Subcutaneous abdominal adipose tissue (tissue), 5 donors: Measurements from ENCODE around the gene E2F1.
A peak's percentile ranks its signal among the peaks of the same experiment; 100 is the strongest.

ENCODE experiments used
- H3K27ac ChIP-seq: one replicate; pipeline ENCODE4 v1.7.0; 2013; ENCODE audit warnings: low read depth, mild to moderate bottlenecking, inconsistent platforms, low read length, moderate library complexity
- H3K27me3 ChIP-seq, 5 donors: one replicate each; pipeline ENCODE4 v1.7.0; 2013; ENCODE audit warnings: low read length in 5 of 5, inconsistent platforms in 1 of 5; ENCODE audit not compliant: control insufficient read depth in 5 of 5, insufficient read depth in 4 of 5
- H3K36me3 ChIP-seq, 5 donors: one replicate each; pipeline ENCODE4 v1.7.0; 2013; ENCODE audit warnings: low read length in 5 of 5; ENCODE audit not compliant: control insufficient read depth in 5 of 5, insufficient read depth in 5 of 5
- H3K4me1 ChIP-seq, 5 donors: one replicate each; pipeline ENCODE4 v1.7.0; 2013; ENCODE audit warnings: low read length in 5 of 5, mild to moderate bottlenecking in 3 of 5, moderate library complexity in 1 of 5; ENCODE audit not compliant: control insufficient read depth in 5 of 5, insufficient read depth in 5 of 5
- H3K4me3 ChIP-seq, 5 donors: one replicate each; pipeline ENCODE4 v1.7.0; 2013; ENCODE audit warnings: low read length in 5 of 5, low read depth in 1 of 5
- H3K9ac ChIP-seq, 5 donors: one replicate each; pipeline ENCODE4 v1.7.0; 2013; ENCODE audit warnings: low read length in 5 of 5, mild to moderate bottlenecking in 4 of 5, moderate library complexity in 3 of 5
- H3K9me3 ChIP-seq, 5 donors: one replicate each; pipeline ENCODE4 v1.7.0; 2013; ENCODE audit warnings: low read length in 5 of 5; ENCODE audit not compliant: control insufficient read depth in 5 of 5
- donor health status: healthy.
- donor health status: healthy.
- donor health status: healthy.
- donor health status: healthy.
- donor health status: healthy.

Gene E2F1

GRCh38 chr20:33727115-33727479, 40.9 kb upstream of the E2F1 start:
- Histone ChIP-seq H3K4me1 (peaks cover 0 to 7% (median 5%) of the 10 kb centered on the region in 5 donors), H3K36me3 (no peaks in the 10 kb centered on the region), H3K9me3 (no peaks in the 10 kb centered on the region), H3K9ac (no peak overlapping the region), H3K27ac (no peak overlapping the region), H3K27me3 (no peaks in the 10 kb centered on the region), H3K4me3 (no peak overlapping the region)

GRCh38 chr20:33725607-33726264, 39.6 kb upstream of the E2F1 start:
- Histone ChIP-seq H3K9me3 (no peaks in the 10 kb centered on the region), H3K9ac (no peak overlapping the region), H3K27ac (no peak overlapping the region), H3K4me1 (peaks cover 0 to under 1% (median 0%) of the 10 kb centered on the region in 5 donors), H3K4me3 (no peak overlapping the region), H3K27me3 (no peaks in the 10 kb centered on the region), H3K36me3 (no peaks in the 10 kb centered on the region)

- no peak overlapping the region for H3K27ac ChIP-seq
- no peak overlapping the region for H3K9ac ChIP-seq
Observed at GRCh38 chr20:33724439-33725094, 38.4 kb upstream of the E2F1 start.

GRCh38 chr20:33721391-33722140, 35.4 kb upstream of the E2F1 start:
- peaks cover 6 to 17% (median 13%) of the 10 kb centered on the region in 5 donors for H3K4me1 ChIP-seq
- no peak overlapping the region for H3K9ac ChIP-seq
- H3K4me3 ChIP-seq = no peak overlapping the region
- no peaks in the 10 kb centered on the region for H3K9me3 ChIP-seq
- no peaks in the 10 kb centered on the region for H3K36me3 ChIP-seq
- H3K27me3 ChIP-seq = no peaks in the 10 kb centered on the region
- no peak overlapping the region for H3K27ac ChIP-seq

More at GRCh38 chr20:33724439-33725094, 38.4 kb upstream of the E2F1 start:
- H3K9me3 ChIP-seq = no peaks in the 10 kb centered on the region
- H3K27me3 ChIP-seq = no peaks in the 10 kb centered on the region
- no peak overlapping the region for H3K4me3 ChIP-seq
- H3K36me3 ChIP-seq = no peaks in the 10 kb centered on the region
- peaks cover 2 to 9% (median 7%) of the 10 kb centered on the region in 5 donors for H3K4me1 ChIP-seq

- peak within 1 kb of the TSS; percentile 54 for H3K27ac ChIP-seq
- H3K27me3 ChIP-seq = no peaks in the 10 kb centered on the region
- H3K9ac ChIP-seq = peak within 1 kb of the TSS; percentile 35 to 89 (median 64)
- peaks cover 6 to 17% (median 13%) of the 10 kb centered on the region in 5 donors for H3K4me1 ChIP-seq
- peak within 1 kb of the TSS; percentile 87 to 94 (median 90) for H3K4me3 ChIP-seq
- H3K9me3 ChIP-seq = no peaks in the 10 kb centered on the region
- H3K36me3 ChIP-seq = peaks cover 0 to 2% (median 0%) of the 10 kb centered on the region in 5 donors
Observed at GRCh38 chr20:33719989-33720709, 34.0 kb upstream of the E2F1 start, which contains the start of gene PXMP4. PXMP4 (minus strand) TSS chr20:33720310; CDS start chr20:33720207, 103 bp downstream.

- peak overlapping the region; percentile 54 for H3K27ac ChIP-seq
- no peaks in the 10 kb centered on the region for H3K9me3 ChIP-seq
- H3K36me3 ChIP-seq = peaks cover 0 to 7% (median 5%) of the 10 kb centered on the region in 5 donors
- H3K4me1 ChIP-seq = peaks cover 6 to 17% (median 13%) of the 10 kb centered on the region in 5 donors
- H3K4me3 ChIP-seq = peak overlapping the region; percentile 87 to 94 (median 90)
- no peaks in the 10 kb centered on the region for H3K27me3 ChIP-seq
- H3K9ac ChIP-seq = peak overlapping the region; percentile 35 to 89 (median 64)
Observed at GRCh38 chr20:33719277-33719988, 33.2 kb upstream of the E2F1 start.

- H3K27ac ChIP-seq = no peak overlapping the region
- peaks cover 0 to 33% (median 27%) of the 10 kb centered on the region in 5 donors for H3K36me3 ChIP-seq
- H3K27me3 ChIP-seq = no peaks in the 10 kb centered on the region
- H3K4me3 ChIP-seq = no peak overlapping the region
- peaks cover 6 to 17% (median 13%) of the 10 kb centered on the region in 5 donors for H3K4me1 ChIP-seq
- no peaks in the 10 kb centered on the region for H3K9me3 ChIP-seq
- H3K9ac ChIP-seq = no peak overlapping the region
Observed at GRCh38 chr20:33716498-33716897, 30.3 kb upstream of the E2F1 start.

- no peak overlapping the region for H3K27ac ChIP-seq
- H3K9ac ChIP-seq = no peak overlapping the region
- H3K36me3 ChIP-seq = peaks cover 0 to 44% (median 39%) of the 10 kb centered on the region in 5 donors
- H3K27me3 ChIP-seq = no peaks in the 10 kb centered on the region
- H3K9me3 ChIP-seq = no peaks in the 10 kb centered on the region
- H3K4me3 ChIP-seq = no peak overlapping the region
- H3K4me1 ChIP-seq = peaks cover 0 to 3% (median under 1%) of the 10 kb centered on the region in 5 donors
Observed at GRCh38 chr20:33713865-33714367, 27.7 kb upstream of the E2F1 start.

GRCh38 chr20:33711446-33711738, 25.2 kb upstream of the E2F1 start:
- peaks cover 0 to 57% (median 51%) of the 10 kb centered on the region in 5 donors for H3K36me3 ChIP-seq
- H3K9me3 ChIP-seq = no peaks in the 10 kb centered on the region
- H3K4me1 ChIP-seq = no peaks in the 10 kb centered on the region
- no peak overlapping the region for H3K9ac ChIP-seq
- no peaks in the 10 kb centered on the region for H3K27me3 ChIP-seq
- H3K4me3 ChIP-seq = no peak overlapping the region
- H3K27ac ChIP-seq = no peak overlapping the region
